G401.6 (cell line): ENCODE data around the gene ABCG1.

ENCODE experiments used
- FAIRE-seq: peaks from 2 replicates; lab custom pipeline; 2012; peaks lifted over from hg19 to GRCh38; lab: Jason Lieb, UNC

ABCG1 gene

GRCh38 chr21:42308161-42308913 is 89.4 kb downstream of the ABCG1 start:
- no peak for FAIRE-seq

GRCh38 chr21:42308914-42309752 is 90.2 kb downstream of the ABCG1 start:
- no peak for FAIRE-seq

- FAIRE-seq, result no peak
These were observed 90.8 kb downstream of the ABCG1 start for GRCh38 chr21:42309753-42310213.

GRCh38 chr21:42310411-42311001 is 91.6 kb downstream of the ABCG1 start:
- no peak for FAIRE-seq

- FAIRE-seq, result no peak
These were observed 92.2 kb downstream of the ABCG1 start for GRCh38 chr21:42311160-42311559.

- no peak for FAIRE-seq
These were observed 93.1 kb downstream of the ABCG1 start for GRCh38 chr21:42311816-42312625.

- no peak for FAIRE-seq
These were observed 93.7 kb downstream of the ABCG1 start for GRCh38 chr21:42312626-42313104.

- no peak for FAIRE-seq
These were observed 94.6 kb downstream of the ABCG1 start for GRCh38 chr21:42313501-42313969.

- FAIRE-seq, result no peak
These were observed 95.8 kb downstream of the ABCG1 start for GRCh38 chr21:42314616-42315295.

- FAIRE-seq, result no peak
These were observed 96.5 kb downstream of the ABCG1 start, which contains the start of gene TFF3 for GRCh38 chr21:42315296-42315891. Gene TFF3, minus strand, starts transcription at chr21:42315409. Its CDS starts 35 bp downstream, at chr21:42315374.

GRCh38 chr21:42316891-42317290 is 98.0 kb downstream of the ABCG1 start:
- no peak for FAIRE-seq

- FAIRE-seq, result no peak
These were observed 98.4 kb downstream of the ABCG1 start for GRCh38 chr21:42317341-42317741.

GRCh38 chr21:42317826-42318746 is 99.1 kb downstream of the ABCG1 start:
- no peak for FAIRE-seq

- FAIRE-seq, result no peak
These were observed 100.4 kb downstream of the ABCG1 start for GRCh38 chr21:42319376-42319775.

- no peak for FAIRE-seq
These were observed 101.1 kb downstream of the ABCG1 start for GRCh38 chr21:42319851-42320572.

GRCh38 chr21:42320791-42321190 is 101.9 kb downstream of the ABCG1 start:
- no peak for FAIRE-seq

- no peak for FAIRE-seq
These were observed 102.3 kb downstream of the ABCG1 start for GRCh38 chr21:42321231-42321630.

- FAIRE-seq, result no peak
These were observed 102.9 kb downstream of the ABCG1 start for GRCh38 chr21:42321845-42322244.

- FAIRE-seq, result no peak
These were observed 106.0 kb downstream of the ABCG1 start for GRCh38 chr21:42324896-42325295.
